ENCODE measurements around the gene TUBB3. TPM values are rescaled to one million over a fixed set of nuclear protein-coding genes. Genes with fewer than 3 reads are reported as not detected.

The TUBB3 gene
- total and polyA plus RNA-seq, 9 of the 15 experiments (the other 6 are each of a cell fraction or from before 2014, with no cell fraction given) = 0.18 to 12.5 (median 5.0) TPM

DNA sequence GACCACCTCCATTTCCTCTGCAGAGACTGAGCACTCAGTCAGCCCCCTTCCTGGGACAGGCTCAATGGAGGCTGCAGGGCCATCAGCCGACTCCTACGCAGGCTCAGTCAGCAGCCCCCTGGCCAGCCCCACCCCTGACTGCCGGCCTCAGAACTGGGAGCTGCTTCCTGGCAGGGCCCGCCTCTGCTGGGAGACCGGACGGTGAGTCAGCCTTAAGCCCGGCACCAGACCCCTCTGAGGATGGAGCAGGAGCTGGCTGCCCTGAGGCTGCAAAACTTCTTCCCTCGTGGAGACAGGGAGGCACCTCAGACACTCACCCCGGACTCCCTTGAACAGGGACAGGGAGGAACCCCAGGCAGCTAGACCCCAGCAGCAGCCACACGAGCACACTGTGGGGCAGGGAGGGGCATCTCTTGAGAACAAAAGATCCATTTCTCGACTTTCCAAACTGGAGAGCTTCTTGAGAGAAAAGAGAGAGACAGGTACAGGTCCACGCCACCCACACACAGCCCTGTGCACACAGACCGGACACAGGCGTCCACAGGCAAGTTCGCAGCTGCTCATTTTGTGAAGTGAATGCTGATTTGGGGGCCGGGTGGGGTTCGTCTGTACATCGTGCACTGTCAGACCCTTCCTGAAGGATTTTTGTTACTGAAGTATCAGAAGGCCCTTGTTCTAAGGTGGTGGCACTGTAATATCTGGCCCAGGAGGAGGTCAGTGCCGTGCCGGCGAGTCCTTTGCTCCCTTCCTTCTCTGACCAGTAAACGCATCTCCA, 1.3 kb upstream of the TUBB3 start (continued):
- TF ChIP-seq, protein P1, sequence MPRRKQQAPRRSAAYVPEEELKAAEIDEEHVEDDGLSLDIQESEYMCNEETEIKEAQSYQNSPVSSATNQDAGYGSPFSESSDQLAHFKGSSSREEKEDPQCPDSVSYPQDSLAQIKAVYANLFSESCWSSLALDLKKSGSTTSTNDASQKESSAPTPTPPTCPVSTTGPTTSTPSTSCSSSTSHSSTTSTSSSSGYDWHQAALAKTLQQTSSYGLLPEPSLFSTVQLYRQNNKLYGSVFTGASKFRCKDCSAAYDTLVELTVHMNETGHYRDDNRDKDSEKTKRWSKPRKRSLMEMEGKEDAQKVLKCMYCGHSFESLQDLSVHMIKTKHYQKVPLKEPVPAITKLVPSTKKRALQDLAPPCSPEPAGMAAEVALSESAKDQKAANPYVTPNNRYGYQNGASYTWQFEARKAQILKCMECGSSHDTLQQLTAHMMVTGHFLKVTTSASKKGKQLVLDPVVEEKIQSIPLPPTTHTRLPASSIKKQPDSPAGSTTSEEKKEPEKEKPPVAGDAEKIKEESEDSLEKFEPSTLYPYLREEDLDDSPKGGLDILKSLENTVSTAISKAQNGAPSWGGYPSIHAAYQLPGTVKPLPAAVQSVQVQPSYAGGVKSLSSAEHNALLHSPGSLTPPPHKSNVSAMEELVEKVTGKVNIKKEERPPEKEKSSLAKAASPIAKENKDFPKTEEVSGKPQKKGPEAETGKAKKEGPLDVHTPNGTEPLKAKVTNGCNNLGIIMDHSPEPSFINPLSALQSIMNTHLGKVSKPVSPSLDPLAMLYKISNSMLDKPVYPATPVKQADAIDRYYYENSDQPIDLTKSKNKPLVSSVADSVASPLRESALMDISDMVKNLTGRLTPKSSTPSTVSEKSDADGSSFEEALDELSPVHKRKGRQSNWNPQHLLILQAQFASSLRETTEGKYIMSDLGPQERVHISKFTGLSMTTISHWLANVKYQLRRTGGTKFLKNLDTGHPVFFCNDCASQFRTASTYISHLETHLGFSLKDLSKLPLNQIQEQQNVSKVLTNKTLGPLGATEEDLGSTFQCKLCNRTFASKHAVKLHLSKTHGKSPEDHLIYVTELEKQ (CRISPR knock-in tag; IDR thresholded peaks at IDR 0.05) = no peak
- TF ChIP-seq, protein P2, sequence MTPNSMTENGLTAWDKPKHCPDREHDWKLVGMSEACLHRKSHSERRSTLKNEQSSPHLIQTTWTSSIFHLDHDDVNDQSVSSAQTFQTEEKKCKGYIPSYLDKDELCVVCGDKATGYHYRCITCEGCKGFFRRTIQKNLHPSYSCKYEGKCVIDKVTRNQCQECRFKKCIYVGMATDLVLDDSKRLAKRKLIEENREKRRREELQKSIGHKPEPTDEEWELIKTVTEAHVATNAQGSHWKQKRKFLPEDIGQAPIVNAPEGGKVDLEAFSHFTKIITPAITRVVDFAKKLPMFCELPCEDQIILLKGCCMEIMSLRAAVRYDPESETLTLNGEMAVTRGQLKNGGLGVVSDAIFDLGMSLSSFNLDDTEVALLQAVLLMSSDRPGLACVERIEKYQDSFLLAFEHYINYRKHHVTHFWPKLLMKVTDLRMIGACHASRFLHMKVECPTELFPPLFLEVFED (CRISPR knock-in tag; conservative IDR thresholded peaks at IDR 0.05) = no peak; the same call in 1 of the 2 replicates
- TF ChIP-seq EP300 (IDR thresholded peaks at IDR 0.05; ENCODE audit: low read length) (no peak), POLR3A (IDR thresholded peaks at IDR 0.05; ENCODE audit: borderline replicate concordance, extremely low read depth, insufficient read depth, insufficient read length) (no peak), ZNF384 (IDR thresholded peaks at IDR 0.05; ENCODE audit: low read depth, low read length) (no peak), KDM5B (IDR thresholded peaks at IDR 0.05; ENCODE audit: insufficient replicate concordance, low read depth, low read length) (peak; percentile 74), MYC (IDR thresholded peaks at IDR 0.05; ENCODE audit: low read depth, low read length) (peak; percentile 28; the same call in 1 of the 2 replicates), MYC (CRISPR knock-in tag; IDR thresholded peaks at IDR 0.05; ENCODE audit: borderline replicate concordance, low read depth) (no peak), ETV1 (tag; conservative IDR thresholded peaks at IDR 0.05; ENCODE audit: low read depth) (peak; percentile 27; the same call in 1 of the 2 replicates), MTA3 (IDR thresholded peaks at IDR 0.05; ENCODE audit: borderline replicate concordance) (peak; percentile 64; the same call in 1 of the 2 replicates), DLX4 (CRISPR knock-in tag; IDR thresholded peaks at IDR 0.05) (no peak), SMARCE1 (IDR thresholded peaks at IDR 0.05) (0 out of 2 replicates have a peak, but pooled peaks have one; percentile 20), SUPT5H (IDR thresholded peaks at IDR 0.05) (peak; percentile 68; the same call in 1 of the 2 replicates), KAT2B (IDR thresholded peaks at IDR 0.05; ENCODE audit: low read depth, low read length) (no peak), SIN3A (IDR thresholded peaks at IDR 0.05; ENCODE audit: borderline replicate concordance in 2 of 2, control insufficient read depth in 1 of 2, low read depth in 2 of 2, low read length in 2 of 2) (0 out of 4 replicates have a peak, but pooled peaks of 1 of the 2 experiments have one; percentile 20), RCOR1 (IDR thresholded peaks at IDR 0.05; ENCODE audit: borderline replicate concordance in 1 of 2, low read depth in 2 of 2, low read length in 2 of 2) (peak in 1 of 2 experiments; percentile 66; a peak in 2 of 4 replicates)
- TF ChIP-seq, protein P3, sequence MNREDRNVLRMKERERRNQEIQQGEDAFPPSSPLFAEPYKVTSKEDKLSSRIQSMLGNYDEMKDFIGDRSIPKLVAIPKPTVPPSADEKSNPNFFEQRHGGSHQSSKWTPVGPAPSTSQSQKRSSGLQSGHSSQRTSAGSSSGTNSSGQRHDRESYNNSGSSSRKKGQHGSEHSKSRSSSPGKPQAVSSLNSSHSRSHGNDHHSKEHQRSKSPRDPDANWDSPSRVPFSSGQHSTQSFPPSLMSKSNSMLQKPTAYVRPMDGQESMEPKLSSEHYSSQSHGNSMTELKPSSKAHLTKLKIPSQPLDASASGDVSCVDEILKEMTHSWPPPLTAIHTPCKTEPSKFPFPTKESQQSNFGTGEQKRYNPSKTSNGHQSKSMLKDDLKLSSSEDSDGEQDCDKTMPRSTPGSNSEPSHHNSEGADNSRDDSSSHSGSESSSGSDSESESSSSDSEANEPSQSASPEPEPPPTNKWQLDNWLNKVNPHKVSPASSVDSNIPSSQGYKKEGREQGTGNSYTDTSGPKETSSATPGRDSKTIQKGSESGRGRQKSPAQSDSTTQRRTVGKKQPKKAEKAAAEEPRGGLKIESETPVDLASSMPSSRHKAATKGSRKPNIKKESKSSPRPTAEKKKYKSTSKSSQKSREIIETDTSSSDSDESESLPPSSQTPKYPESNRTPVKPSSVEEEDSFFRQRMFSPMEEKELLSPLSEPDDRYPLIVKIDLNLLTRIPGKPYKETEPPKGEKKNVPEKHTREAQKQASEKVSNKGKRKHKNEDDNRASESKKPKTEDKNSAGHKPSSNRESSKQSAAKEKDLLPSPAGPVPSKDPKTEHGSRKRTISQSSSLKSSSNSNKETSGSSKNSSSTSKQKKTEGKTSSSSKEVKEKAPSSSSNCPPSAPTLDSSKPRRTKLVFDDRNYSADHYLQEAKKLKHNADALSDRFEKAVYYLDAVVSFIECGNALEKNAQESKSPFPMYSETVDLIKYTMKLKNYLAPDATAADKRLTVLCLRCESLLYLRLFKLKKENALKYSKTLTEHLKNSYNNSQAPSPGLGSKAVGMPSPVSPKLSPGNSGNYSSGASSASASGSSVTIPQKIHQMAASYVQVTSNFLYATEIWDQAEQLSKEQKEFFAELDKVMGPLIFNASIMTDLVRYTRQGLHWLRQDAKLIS (CRISPR knock-in tag; IDR thresholded peaks at IDR 0.05) = peak; percentile 77; the same call in 1 of the 2 replicates

Data from K562 (cell line).